Urinary bladder (tissue), 4 donors: ENCODE measurements around the gene MKRN2OS. TPM values are rescaled to one million over a fixed set of nuclear protein-coding genes. Genes with fewer than 3 reads are reported as not detected.

Experiments
- DNase-seq: peaks from one replicate; pipeline ENCODE4 v3.0.0-alpha.2; 2015; ENCODE audit errors: extremely low spot score
- H3K27ac ChIP-seq: one replicate; pipeline ENCODE4 v1.5.1; 2013; ENCODE audit warnings: low read depth, mild to moderate bottlenecking, moderate library complexity
- H3K36me3 ChIP-seq: one replicate; pipeline ENCODE4 v1.6.1; 2013; ENCODE audit warnings: mild to moderate bottlenecking, moderate library complexity; ENCODE audit not compliant: insufficient read depth
- H3K4me1 ChIP-seq: one replicate; pipeline ENCODE4 v1.6.1; 2013; ENCODE audit warnings: mild to moderate bottlenecking, moderate library complexity; ENCODE audit not compliant: insufficient read depth
- H3K4me3 ChIP-seq: one replicate; pipeline ENCODE4 v1.5.1; 2013; ENCODE audit warnings: low read depth, low read length
- WGBS: extraction: QIAGEN DNeasy Blood & Tissue Kit; methylation state at CpG from one replicate; pipeline ENCODE4 v1.1.7; 2013; 5-methylcytosine and 5-hydroxymethylcytosine counted together
- polyA plus RNA-seq: library from polyadenylated mRNA; stranded (reverse); fragments of 200-250 nt; gene quantifications from one replicate; pipeline ENCODE4 v1.2.3, GENCODE V29; 2013
- small RNA-seq: library from RNA; depleted of rRNA; stranded (forward); fragments of <200 nt; gene quantifications from one replicate; pipeline ENCODE3, GENCODE V24; 2014
- total RNA-seq: library from RNA; depleted of rRNA; stranded (reverse); fragments of >200 nt; gene quantifications from one replicate; pipeline ENCODE4 v1.2.3, GENCODE V29; 2014
- donor health status: healthy with polysubstance abuse.
- donor health status: healthy.

MKRN2OS gene
- total and polyA plus RNA-seq, 2 donors = 0.33 TPM; not detected in 1

DNA sequence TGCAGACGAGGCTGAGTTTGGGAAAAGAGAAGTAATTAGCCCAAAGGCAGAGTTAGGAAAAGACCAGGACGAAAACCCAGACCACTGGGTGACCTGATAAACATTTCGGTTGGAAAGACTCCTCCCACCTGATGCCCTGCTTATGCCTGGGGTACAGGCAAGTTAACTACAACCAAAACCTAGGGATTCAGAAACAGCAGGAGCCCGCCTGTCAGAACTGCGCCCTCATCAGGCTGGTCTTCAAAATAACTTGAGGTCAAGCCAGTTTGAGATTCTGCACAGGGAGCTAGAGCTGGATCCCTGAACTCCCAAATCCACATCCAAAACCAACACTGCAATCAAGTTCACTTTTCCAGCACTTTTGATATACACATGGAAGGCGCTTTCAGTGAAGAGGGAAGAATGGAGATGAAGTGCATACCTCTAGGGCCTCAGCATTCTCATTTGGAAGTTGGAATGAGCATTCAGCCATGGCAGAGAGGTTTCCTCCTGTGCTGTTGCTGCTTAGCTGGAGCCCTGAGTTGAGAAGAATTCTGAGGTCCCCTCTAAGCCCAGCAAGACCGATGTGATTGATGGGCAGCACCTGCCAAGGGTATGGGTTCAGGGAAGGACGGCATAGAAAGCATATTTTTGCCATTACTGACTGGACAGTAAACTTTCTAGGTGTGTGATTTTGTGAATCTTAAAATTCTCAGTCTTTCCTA, 49.4 kb downstream of the MKRN2OS start:
- Histone ChIP-seq H3K4me1 (no peaks in the 10 kb centered on the region), H3K36me3 (peaks cover 2% of the 10 kb centered on the region), H3K4me3 (no peak overlapping the region), H3K27ac (no peak overlapping the region)
- no peak for DNase-seq
- WGBS = 85% methylated on average over 8 of the region's 8 CpGs

DNA sequence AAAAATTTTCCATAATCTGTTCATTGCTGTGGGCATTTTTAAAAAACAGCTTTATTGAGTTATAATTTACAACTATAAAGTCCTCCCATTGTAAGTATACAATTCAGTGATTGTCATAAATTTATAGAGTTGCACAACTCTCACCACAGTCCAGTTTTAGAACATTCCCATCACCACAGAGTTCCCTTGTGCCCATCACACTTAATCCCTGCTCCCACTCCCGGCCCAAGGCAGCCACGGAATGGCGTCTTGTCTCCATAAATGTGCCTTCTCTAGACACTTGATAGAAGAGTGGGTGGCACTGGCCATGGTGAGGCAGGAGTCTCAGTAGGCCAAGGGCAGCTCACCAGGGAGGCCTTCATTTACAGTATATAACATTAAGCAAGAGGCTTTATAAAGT, 54.8 kb downstream of the MKRN2OS start:
- Histone ChIP-seq H3K27ac (no peak overlapping the region), H3K36me3 (peaks cover 2% of the 10 kb centered on the region), H3K4me1 (no peaks in the 10 kb centered on the region), H3K4me3 (no peak overlapping the region)
- DNase-seq = no peak
- WGBS = 83% methylated on average over 3 of the region's 3 CpGs

GRCh38 chr3:12489832-12490231, 55.5 kb downstream of the MKRN2OS start:
- peaks cover 3% of the 10 kb centered on the region for H3K4me1 ChIP-seq
- DNase-seq = no peak
- no peak overlapping the region for H3K4me3 ChIP-seq
- peaks cover 2% of the 10 kb centered on the region for H3K36me3 ChIP-seq
- 74% methylated on average over 4 of the region's 4 CpGs for WGBS
- no peak overlapping the region for H3K27ac ChIP-seq

Small RNA genes within 50 kb of the gene (small RNA-seq; reads per million reads assigned to genes)
- gene RF00017 (not detected), gene RNA5SP123 (not detected), gene RNU6-377P (not detected)

Other genes starting within 250 kb of the MKRN2OS start
- gene TSEN2, start 61.0 kb downstream of the MKRN2OS start, total RNA-seq = 35.2 TPM
- 16.4 TPM for gene TSEN2, start 61.0 kb downstream of the MKRN2OS start, polyA plus RNA-seq
- 33.6 TPM for gene MKRN2, start 11.6 kb upstream of the MKRN2OS start, total RNA-seq
- gene MKRN2, start 11.6 kb upstream of the MKRN2OS start, polyA plus RNA-seq = 27.8 TPM
- 107 TPM for gene RAF1, start 118.6 kb upstream of the MKRN2OS start, total RNA-seq
- gene RAF1, start 118.6 kb upstream of the MKRN2OS start, polyA plus RNA-seq = 69.5 TPM
- gene TMEM40, start 213.8 kb upstream of the MKRN2OS start, total RNA-seq = 2.3 TPM
- 7.0 TPM for gene TMEM40, start 213.8 kb upstream of the MKRN2OS start, polyA plus RNA-seq